ENCODE measurements around the gene CLNS1A. TPM values are rescaled to one million over a fixed set of nuclear protein-coding genes. Genes with fewer than 3 reads are reported as not detected.

CLNS1A gene
- total and polyA plus RNA-seq, 2 experiments from 2014 or later: 77.3 to 137 TPM

DNA sequence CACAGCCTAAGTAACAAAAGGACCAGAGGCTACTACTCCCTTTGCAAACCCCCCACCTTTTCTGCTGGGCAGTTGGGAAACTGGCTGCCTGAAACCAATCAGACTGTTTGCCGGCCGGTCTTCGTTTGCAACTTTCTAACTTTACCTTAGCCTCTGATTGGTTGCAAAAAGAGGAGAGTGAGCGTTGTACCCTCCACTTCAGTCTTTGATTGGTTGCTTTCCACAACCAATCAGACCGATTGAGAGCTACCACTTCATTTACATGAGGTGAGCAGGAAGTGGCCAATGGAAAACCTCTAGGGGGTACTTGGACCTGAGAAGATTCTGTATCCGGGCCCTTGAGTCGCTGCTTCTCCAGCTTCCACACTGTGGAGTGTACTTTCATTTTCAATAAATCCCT is 18.8 kb upstream of the CLNS1A start:
- Histone ChIP-seq H3K4me2 (no peak overlapping the region), H4K20me1 (ENCODE audit: insufficient read depth, poor library complexity, severe bottlenecking) (no peaks in the 10 kb centered on the region)
- 90% methylated on average over 7 of the region's 7 CpGs for WGBS (ENCODE audit: low lambda C conversion rate, missing lambda C conversion rate)

DNA sequence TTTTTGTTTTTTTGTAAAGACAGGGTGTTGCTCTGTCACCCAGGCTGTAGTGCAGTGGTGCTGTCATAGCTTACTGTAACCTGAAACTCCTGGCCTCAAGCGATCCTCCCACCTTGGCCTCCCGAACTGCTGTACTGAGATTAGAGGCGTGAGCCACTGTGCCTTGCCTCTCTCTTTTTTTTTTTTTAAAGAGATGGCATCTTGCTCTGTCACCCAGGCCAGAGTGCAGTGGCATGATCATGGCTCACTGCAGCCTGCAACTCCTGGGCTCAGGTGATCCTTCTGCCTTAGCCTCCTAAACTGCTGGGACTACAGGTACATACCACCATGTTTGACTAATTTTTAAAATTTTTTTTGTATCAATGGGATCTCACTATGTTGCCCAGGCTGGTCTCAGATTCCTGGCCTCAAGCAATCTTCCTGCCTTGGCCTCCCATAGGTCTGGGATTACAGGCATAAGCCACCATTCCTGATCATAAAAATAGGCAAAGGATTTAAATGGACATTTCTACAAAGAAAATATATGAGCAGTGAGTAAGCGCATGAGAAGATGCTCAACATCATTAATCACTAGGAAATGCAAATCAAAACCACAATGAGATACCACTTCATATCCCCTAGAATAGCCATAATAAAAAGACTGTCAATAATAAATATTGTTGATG is 17.3 kb upstream of the CLNS1A start:
- H3K27me3 ChIP-seq: no peaks in the 10 kb centered on the region
- H3K36me3 ChIP-seq (replicated peaks; ENCODE audit: insufficient read depth, low read depth): no peaks in the 10 kb centered on the region
- no peak overlapping the region for H3K4me3 ChIP-seq
- no peak overlapping the region for H2AFZ ChIP-seq
- H3K9me3 ChIP-seq (ENCODE audit: low read depth): no peaks in the 10 kb centered on the region
- no peaks in the 10 kb centered on the region for H4K20me1 ChIP-seq (ENCODE audit: insufficient read depth, poor library complexity, severe bottlenecking)
- no peak for DNase-seq (ENCODE audit: low spot score)
- no peak overlapping the region for H3K4me2 ChIP-seq
- TF ChIP-seq EZH2phosphoT487 (IDR thresholded peaks at IDR 0.05; ENCODE audit: low read depth, severe bottlenecking, unreplicated experiment): no peak
- TF ChIP-seq, protein P1, sequence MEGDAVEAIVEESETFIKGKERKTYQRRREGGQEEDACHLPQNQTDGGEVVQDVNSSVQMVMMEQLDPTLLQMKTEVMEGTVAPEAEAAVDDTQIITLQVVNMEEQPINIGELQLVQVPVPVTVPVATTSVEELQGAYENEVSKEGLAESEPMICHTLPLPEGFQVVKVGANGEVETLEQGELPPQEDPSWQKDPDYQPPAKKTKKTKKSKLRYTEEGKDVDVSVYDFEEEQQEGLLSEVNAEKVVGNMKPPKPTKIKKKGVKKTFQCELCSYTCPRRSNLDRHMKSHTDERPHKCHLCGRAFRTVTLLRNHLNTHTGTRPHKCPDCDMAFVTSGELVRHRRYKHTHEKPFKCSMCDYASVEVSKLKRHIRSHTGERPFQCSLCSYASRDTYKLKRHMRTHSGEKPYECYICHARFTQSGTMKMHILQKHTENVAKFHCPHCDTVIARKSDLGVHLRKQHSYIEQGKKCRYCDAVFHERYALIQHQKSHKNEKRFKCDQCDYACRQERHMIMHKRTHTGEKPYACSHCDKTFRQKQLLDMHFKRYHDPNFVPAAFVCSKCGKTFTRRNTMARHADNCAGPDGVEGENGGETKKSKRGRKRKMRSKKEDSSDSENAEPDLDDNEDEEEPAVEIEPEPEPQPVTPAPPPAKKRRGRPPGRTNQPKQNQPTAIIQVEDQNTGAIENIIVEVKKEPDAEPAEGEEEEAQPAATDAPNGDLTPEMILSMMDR (IDR thresholded peaks at IDR 0.05; ENCODE audit: poor library complexity): no peak
- no peak for TF ChIP-seq EZH2 (IDR thresholded peaks at IDR 0.05; ENCODE audit: borderline replicate concordance)
- no peaks in the 10 kb centered on the region for H3K79me2 ChIP-seq
- no peaks in the 10 kb centered on the region for H3K4me1 ChIP-seq (ENCODE audit: insufficient read depth)
- no peak overlapping the region for H3K27ac ChIP-seq
- WGBS (ENCODE audit: low lambda C conversion rate, missing lambda C conversion rate): 76% methylated on average over 4 of the region's 4 CpGs
- no peaks in the 10 kb centered on the region for H3K9me2 ChIP-seq (replicated peaks; ENCODE audit: insufficient read depth)

More for the DNA sequence above, 18.8 kb upstream of the CLNS1A start:
- Histone ChIP-seq H3K27me3 (no peaks in the 10 kb centered on the region), H3K4me1 (ENCODE audit: insufficient read depth) (no peaks in the 10 kb centered on the region), H3K9me2 (replicated peaks; ENCODE audit: insufficient read depth) (no peaks in the 10 kb centered on the region), H3K36me3 (replicated peaks; ENCODE audit: insufficient read depth, low read depth) (no peaks in the 10 kb centered on the region), H3K79me2 (no peaks in the 10 kb centered on the region), H2AFZ (no peak overlapping the region), H3K4me3 (no peak overlapping the region), H3K9me3 (ENCODE audit: low read depth) (no peaks in the 10 kb centered on the region), H3K27ac (no peak overlapping the region)
- TF ChIP-seq EZH2 (IDR thresholded peaks at IDR 0.05; ENCODE audit: borderline replicate concordance) (no peak), EZH2phosphoT487 (IDR thresholded peaks at IDR 0.05; ENCODE audit: low read depth, severe bottlenecking, unreplicated experiment) (no peak)
- TF ChIP-seq, protein P1 (IDR thresholded peaks at IDR 0.05; ENCODE audit: poor library complexity): no peak
- DNase-seq (ENCODE audit: low spot score): no peak

DNA sequence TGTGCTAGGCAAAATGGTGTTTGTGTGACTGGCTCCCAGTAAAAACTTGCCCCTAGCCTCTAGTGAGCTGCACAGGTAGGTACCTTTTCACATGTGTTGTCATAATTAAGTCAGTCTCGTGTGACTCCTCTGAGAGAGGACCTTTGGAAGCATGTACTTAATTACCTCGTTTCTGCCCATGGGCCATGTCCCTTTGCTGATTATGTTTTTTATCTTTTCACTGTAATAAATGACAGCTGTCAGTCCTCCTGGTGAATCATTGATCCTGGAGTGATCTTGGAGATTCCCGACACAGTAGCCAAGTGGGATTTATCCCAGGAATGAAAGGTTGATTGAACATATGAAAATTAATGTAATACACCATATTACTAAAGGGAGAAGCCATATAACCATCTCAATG is 12.5 kb upstream of the CLNS1A start:
- Histone ChIP-seq H3K27ac (peak overlapping the region; percentile 42), H2AFZ (no peak overlapping the region), H3K27me3 (no peaks in the 10 kb centered on the region), H4K20me1 (ENCODE audit: insufficient read depth, poor library complexity, severe bottlenecking) (no peaks in the 10 kb centered on the region), H3K4me3 (no peak overlapping the region), H3K9me3 (ENCODE audit: low read depth) (no peaks in the 10 kb centered on the region), H3K4me2 (no peak overlapping the region), H3K36me3 (replicated peaks; ENCODE audit: insufficient read depth, low read depth) (no peaks in the 10 kb centered on the region), H3K4me1 (ENCODE audit: insufficient read depth) (no peaks in the 10 kb centered on the region), H3K9me2 (replicated peaks; ENCODE audit: insufficient read depth) (no peaks in the 10 kb centered on the region), H3K79me2 (no peaks in the 10 kb centered on the region)
- 69% methylated on average over 3 of the region's 3 CpGs for WGBS (ENCODE audit: low lambda C conversion rate, missing lambda C conversion rate)
- DNase-seq (ENCODE audit: low spot score): peak; percentile 4
- TF ChIP-seq EZH2 (IDR thresholded peaks at IDR 0.05; ENCODE audit: borderline replicate concordance) (no peak), EZH2phosphoT487 (IDR thresholded peaks at IDR 0.05; ENCODE audit: low read depth, severe bottlenecking, unreplicated experiment) (no peak)
- TF ChIP-seq, protein P1 (IDR thresholded peaks at IDR 0.05; ENCODE audit: poor library complexity): no peak
